Measurements from ENCODE around the gene THAP12.
A peak's percentile ranks its signal among the peaks of the same experiment; 100 is the strongest.

Gene THAP12

DNA sequence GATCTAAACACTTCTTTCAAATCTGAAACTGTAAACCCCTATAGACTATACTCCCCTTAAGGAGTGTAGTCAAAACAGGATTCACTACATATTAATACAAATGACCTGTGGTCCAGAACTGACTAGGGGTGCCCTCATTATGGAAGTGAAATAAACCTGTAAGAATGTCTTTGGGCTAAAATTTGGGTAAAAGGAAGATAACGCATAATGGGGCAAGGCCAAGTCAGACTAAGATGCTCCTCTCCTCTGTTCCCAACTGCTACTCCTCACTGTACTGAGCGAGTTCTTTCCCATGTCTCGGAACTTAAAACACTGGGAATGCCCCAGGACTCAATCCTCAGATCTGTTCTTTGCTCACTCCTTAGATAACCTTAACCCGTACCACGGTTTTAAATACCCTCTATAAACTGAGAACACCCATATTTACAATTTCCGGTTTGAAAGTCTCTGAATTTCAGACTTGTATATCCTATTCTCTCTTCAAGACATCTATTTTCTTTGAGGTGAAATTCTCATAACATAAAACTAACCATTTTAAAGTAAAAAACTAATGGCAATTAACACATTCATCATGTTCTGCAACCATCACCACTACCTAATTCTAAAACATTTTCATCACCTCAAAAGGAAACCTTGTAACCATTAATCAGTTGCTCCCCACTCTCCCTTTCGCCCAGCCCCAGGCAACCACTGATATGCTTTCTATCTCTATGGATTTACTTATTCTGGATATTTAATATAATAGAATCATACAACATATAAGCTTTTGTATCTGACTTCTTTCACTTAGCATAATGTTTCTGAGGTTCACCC, 4.0 kb downstream of the THAP12 start:
- no peak for DNase-seq (ENCODE audit: low read depth)

DNA sequence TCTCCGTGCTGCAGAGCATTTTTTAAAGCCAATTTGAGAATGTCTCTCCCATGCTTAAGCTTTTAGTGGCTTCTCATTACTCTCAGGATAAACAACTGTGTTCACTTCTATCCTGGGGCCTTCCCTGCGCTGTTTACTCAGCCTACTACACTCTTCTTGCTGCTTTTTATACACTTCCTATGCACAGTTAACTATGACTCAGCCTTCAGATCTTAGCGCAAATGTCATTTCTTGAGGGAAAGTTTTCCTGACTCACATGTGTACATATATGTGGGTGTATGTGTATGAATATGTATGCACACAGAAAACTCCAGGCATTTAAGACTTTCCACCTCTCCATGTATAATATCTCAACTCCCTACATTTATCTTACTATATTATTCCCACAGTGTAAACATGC, 9.8 kb downstream of the THAP12 start:
- no peak for DNase-seq (ENCODE audit: low read depth)

DNA sequence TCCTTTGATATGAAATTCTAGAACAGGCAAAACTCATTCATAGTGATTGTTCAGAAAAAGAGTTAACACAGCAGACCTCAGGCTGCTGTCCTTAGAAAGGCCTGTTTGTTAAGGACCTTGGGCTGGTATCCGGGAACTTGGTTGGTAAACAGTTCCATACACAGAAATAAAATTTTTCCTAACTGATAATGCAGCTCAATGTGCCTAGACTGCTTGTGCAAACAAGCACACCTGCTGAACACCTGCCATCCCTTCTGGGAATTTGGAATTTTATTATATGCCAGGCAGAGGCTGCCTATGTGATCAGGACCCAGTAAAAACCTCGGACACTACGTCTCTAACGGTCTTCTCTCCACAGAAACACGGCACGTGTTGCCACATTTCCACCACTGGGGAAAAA, 11.5 kb downstream of the THAP12 start:
- DNase-seq (ENCODE audit: low read depth): no peak

DNA sequence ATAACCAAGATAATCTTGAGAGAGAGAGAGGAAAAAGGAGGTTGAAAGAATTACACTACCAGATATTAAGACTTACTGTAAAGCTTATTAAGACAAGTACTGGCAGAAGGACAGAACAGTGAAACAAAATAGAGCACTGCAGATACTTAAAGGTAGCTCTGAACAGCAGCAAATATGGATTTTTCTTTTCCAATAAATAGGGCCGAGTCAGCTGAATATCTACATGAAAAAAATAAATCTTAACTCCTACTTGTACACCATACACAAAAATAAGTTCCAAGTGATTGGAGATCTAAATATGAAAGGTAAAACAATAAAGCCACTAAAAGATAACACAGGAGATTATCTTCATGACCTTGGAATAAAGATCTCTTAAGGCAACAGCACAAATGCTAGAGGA, 12.4 kb downstream of the THAP12 start:
- DNase-seq (ENCODE audit: low read depth): no peak

DNA sequence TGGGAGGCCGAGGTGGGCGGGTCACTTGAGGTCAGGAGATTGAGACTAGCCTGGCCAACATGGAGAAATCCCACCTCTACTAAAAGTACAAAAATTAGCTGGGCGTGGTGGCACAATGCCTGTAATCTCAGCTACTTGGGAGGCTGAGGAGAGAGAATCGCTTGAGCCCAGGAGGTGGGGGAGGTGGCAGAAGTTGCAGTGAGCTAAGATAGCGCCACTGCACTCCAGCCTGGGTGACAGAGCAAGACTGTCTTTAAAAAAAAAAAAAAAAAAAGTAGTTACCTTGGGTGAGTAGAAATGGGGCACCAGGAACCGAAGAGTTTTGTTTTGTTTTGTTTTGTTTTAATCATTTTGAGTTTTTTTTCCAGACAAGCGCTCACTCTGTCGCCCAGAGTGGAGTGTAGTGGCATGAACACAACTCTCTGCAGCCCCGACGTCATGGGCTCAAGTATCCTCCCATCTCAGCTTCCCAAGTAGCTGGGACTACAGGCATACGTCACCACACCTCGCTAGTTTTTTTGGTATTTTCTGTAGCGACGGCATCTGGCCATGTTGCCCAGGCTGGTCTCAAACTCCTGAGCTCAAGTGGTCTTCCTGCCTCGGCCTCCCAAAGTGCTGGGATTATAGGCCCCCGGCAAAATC, 15.8 kb downstream of the THAP12 start:
- DNase-seq (ENCODE audit: low read depth): no peak

DNA sequence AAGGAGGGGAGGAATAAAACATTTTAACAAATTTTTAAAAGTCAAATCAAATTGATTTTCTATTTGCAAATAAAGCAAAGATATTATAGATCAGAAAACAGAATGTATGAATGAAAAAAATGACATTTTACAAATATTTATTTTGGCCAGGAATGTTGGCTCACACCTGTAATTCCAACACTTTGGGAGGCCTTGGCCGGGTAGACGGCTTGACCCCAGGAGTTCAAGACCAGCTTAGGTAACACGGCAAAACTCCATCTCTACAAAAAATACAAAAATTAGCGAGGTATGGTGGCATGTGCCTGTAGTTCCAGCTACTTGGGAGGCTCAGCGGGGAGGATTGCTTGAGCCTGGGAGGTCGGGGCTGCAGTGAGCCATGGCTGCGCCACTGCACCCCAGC, 18.2 kb downstream of the THAP12 start:
- no peak for DNase-seq (ENCODE audit: low read depth)

DNA sequence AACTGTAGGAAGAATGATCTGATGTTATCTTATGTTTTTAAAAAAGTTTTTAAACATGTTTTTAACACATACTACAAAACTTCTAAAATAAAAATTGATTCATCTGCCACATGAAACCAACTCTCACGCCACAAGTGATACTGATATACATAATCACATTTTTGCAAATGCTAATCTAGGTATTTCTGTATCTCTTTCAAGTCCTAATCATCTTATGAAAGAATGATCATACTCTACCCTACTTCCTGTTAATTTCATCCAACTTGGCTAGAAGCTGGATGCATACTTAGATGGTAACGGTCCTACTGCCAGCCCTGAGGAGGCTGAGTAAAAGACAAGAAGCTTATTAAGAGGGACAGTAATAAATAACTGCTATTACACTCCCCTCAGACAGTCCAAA, 19.2 kb downstream of the THAP12 start:
- DNase-seq (ENCODE audit: low read depth): no peak

DNA sequence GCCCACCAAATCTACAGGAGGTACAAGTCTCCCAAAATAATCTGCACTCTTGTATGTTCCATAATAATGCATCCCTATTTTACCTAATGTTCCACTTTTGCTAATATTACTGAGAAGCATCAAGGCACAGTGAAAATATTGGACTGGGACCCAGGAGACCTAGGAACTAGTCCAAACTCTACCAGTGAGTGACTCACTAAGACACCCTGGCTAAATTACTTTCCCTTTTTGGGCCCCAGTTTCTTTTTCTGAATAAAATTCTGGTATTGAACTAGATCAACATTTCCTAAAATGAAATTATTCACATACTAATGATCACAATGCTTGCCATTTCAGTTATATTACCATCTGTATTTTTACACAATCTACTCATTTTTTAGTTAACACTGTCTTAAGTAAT, 19.6 kb downstream of the THAP12 start:
- DNase-seq (ENCODE audit: low read depth): no peak

DNA sequence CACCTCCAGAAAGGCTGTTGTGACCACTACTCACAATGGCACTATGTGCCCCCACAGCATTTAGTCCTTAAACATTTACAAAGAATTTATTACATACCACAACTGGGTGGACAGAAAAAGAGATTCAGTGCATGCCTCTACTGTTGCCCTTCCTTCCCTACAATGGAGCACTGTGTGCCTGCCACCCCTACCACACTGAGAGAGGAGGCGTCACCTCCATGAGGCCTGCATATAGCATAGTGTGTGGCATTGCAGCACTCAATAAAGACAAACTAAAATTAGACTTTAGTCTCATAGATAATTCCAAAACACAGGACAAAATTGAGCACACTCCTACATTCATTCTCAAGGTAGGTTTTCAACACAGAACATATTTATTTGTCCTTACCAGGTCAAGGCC, 25.8 kb downstream of the THAP12 start:
- no peak for DNase-seq (ENCODE audit: low read depth)

DNA sequence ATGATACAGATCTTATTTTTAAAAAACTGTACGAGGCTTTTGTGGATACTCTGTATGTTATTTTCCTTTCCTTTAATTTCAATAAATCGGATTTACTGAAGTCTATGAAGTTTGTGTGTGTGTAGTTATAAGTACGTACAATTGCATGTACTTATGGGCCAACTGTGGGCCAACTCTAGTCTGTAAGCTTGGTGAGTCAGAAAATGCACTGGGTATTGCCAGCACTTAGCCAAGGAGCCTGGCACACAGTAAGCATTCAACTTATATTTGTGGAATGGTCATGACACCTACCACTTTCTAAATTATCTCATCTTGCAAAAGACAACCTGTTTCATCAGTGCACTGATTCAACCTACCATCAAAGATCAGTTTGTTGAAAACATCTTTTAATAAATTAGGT, 32.6 kb downstream of the THAP12 start:
- DNase-seq (ENCODE audit: low read depth): no peak

DNA sequence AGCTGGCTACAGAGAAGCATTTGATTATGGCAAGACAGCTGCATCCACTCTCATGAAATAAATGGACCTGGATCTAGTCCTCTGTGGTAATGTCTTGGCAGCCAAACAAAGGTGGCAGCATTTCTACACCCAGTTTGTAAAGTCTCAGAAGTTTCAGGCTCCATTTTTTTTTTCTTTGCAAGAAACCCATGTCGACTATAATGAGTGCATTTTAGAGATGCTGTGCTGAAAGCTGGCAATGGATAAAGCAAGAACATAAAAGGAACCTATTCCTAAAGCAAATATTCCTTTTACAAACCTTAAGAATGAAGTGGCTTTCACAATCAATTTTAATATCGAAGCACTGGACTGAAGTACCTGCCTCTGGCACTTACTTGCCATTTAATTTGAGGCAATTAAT, 33.5 kb downstream of the THAP12 start:
- no peak for DNase-seq (ENCODE audit: low read depth)

DNA sequence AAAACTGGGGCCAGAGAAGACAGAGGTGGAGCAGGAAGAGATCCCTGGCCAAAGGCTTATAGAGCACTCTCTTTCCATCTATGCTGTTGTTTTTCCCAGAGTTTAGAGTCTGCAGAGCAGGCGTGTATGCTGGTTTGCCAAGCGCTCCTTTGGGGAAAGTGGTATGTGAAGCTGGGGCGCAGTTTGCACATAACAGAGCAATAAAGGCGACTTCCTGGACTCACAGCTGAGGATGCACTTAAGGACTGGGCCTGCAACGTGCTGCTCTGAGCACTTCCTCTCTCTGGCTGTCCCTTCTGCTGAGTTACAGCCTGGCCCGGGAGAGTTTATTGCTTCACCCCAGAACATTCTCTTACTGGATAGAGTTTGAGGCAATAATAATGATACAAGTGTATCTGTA, 41.7 kb downstream of the THAP12 start:
- no peak for DNase-seq (ENCODE audit: low read depth)

DNA sequence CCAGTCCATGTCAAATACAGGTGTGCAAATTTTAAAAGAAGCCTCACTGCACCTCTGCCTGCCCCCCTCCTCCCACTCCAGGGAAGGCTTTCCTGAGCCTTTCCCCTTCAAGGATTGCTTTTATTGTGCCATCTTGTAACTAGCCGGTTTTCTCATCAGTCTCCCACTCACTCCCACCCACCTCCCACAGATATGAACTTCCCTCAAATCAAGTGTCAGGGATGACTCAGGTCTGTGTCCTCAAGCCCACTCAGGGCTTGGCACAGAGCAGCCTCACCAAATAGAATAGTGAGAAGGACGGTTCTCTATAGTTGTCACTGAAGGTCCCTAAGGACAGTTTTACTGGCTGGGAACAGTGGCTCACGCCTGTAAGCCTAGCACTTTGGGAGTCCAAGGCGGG, 43.0 kb downstream of the THAP12 start:
- no peak for DNase-seq (ENCODE audit: low read depth)

DNA sequence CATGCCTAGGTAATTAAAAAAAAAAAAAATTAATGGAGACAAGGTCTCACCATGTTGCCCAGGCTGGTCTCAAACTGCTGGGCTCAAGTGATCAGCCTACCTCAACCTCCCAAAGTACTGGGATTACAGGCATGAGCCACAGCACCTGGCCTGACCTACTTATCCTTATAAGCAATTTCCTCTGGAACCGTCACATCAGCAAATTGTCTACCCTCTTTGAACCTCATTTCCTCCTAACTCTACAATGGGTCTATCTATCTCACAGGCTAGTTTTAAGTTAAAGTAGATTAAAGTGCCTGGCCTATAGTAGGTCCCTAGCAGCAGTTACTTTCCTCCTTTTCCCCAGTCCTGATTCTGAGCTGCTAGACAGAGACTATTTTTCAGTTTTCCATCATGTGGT, 43.5 kb downstream of the THAP12 start:
- no peak for DNase-seq (ENCODE audit: low read depth)

DNA sequence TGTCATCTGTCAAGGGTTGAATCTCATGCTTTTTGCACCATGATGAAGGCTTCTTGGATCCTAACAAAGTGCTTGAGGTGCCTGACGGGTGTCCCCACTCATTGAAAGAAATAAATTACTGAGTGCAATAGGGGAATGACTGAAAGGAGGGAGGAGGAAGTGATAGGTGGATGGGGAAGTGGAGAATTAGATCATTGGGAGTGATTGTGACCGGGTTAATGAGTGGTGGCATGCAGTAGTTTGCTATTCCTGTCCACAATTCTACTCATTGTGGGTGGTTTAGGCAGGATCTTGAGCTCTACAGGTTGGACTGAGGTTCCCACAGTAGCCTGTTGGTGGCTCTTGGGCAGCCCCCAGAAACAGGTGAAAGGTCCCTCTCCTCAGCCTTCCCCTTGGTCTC, 44.3 kb downstream of the THAP12 start:
- DNase-seq (ENCODE audit: low read depth): peak; percentile 40

DNA sequence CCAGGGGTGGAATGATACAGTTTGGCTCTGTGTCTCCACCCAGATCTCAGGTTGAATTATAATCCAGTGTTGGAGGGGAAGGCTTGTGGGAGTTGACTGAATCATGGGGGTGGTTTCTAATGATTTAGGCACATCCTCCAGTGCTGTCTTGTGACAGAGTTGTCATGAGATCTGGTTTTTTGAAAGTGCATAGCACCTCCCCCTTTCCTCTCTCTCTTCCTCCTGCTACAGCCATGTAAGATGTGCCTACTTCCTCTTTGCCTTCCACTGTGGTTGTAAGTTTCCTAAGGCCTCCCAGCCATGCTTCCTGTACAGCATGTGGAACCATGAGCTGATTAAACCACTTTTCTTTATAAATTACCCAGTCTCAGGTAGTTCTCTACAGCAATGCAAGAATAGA, 45.1 kb downstream of the THAP12 start:
- peak; percentile 75 for DNase-seq (ENCODE audit: low read depth)

DNA sequence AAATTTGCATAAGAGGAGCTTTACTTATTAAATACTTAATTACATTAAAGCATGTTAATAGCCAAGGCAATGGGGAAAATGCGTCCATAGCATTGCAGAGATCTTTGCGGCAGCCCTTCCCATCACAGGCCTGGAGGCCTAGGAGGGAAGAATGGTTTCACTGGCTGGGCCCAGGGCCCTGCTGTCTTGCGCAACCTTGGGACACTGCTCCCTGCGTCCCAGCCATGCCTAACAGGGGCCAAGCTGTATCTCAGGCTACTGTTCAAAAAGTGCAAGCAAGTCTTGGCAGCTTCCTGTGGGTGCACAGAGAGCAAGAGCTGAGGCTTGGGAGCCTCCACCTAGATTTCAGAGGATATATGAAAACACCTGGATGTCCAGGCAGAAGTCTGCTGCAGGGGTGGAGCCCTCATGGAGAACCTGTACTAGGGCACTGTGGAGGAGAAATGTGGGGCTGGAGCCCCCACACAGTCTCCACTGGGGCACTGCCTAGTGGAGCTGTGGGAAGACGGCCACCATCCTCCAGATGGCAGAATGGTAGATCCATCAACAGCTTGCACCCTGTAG, 46.0 kb downstream of the THAP12 start:
- DNase-seq (ENCODE audit: low read depth): no peak

DNA sequence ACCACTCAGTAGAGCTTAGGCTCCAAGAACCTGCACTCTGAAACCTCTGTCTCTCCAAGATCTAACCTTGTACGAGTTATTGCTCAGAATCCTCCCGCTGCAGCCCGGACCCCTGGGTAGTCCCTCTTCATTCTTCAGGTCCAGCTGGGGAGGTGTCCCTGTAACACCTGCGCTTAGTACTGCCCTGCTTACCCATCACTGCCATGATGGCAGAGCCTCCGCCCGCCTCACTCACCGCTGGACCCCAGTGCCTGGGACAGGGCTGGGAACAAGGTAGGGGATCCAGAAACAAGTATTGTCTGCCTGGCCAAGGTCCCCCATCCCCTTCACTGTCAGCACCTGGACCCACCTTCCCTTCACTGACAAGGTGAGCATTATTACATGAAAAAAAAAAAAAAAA, 50.3 kb downstream of the THAP12 start:
- no peak for DNase-seq (ENCODE audit: low read depth)

DNA sequence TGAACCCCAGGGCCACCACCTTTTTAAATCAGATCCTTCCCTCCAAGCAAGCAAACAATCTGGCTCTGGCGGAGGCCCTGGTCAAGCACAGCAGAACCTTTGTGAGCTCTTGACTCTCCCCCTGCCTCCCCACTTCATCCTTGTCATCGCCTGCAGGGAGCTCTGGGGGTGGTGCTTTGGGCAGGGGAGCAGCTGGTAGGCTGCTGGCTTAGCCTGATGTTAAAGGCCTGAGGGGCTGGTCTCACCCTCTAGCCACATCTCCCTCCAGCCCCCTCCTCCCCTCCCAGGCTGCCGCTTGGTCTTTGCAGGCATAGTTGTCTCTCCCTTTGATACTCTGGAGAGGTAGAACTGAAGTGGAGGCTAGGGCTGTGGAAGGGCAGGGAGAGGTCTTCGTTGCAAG, 50.9 kb downstream of the THAP12 start:
- DNase-seq (ENCODE audit: low read depth): no peak

DNA sequence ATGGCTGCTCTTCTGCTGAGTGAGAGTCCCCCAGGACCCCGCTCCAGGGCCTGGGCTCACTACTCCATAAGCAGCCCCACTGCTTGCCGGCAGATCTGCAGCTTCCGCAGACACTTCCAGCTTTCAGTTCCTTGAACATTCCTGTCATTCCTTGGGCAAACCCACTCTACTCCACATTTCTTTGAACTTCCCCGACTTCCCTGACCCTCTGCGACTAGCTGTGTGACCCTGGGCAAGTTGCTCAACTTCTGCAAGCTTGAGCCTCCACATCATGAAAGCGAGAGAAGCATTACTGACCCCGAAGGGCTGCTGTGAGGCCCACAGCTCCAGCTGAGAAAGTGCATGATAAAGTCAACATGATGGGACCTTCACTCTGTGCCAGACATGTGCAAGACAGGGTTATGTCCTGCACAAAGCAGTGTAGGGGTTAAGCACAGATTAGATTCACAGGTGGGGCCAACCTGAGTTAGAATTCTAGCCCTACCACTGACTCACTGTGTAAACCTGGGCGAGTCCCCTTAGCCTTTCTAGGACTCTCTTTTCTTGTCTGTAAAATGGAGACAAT, 51.8 kb downstream of the THAP12 start:
- DNase-seq (ENCODE audit: low read depth): no peak

DNA sequence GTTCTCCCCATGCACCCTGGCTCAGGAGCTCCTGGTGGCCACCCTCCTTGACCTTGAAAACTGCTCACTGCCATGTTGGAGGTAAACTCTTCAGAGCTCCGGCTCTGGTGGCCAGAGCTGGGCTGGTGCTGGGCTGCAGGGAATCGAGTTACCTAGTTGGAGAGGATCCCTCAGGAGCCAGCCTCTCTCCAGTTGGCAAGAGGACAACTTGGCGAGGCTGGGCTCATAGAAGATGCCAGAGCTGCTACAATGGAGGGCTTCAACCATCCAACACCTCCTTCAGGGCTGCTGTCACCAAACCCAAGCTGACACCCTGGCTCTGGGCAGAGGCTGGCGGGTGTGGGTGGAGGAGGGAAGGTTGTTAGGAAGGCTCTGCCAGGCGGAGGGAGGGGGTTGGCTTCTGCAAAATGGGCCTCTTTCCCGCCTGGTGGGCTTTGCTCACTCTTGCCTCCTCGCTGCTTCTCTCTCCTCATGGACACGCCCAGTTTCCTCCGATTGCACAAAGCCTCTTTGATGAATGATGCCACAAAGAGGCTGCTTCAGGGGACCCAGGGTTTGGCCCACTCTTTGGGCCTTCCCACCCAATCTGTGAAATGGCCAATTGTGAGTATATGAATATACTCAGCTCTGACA, 53.1 kb downstream of the THAP12 start:
- no peak for DNase-seq (ENCODE audit: low read depth)

DNA sequence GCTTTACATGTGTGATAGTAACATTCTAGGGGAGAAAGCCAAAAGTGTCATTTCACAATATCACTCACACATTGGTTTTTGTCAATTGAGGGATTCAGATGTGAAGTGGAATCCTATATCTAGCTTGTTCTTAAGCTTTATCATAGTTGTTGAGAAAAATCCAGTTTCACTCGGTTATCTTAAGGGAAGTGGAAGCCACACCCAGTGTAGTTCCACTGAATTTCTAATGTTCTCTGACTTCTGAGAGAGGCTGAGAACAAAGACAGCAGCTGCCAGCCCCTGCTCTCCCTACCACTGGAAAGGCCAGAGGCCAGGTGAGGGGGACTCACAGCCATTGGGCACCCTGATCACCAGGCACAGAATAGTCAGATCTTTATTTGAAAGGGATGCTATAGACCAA, 53.7 kb downstream of the THAP12 start:
- no peak for DNase-seq (ENCODE audit: low read depth)

DNA sequence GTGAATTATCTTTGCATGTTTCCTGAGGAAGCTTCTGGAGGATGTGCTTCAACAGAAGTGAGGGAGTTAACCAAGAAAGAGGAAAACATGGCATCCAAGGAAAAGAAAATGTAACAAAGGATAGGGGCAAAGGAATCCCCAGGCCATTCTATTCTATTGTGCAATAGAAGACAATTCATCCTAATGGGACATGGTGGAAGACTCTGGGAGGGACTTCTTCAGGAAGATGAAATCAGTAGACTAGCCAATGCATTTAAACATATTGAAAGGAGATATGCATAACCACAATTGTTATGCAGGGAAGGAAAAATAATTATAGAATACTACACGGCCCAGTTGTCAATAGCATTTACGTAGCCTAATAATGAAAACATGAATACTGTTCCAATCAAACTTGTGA, 55.7 kb downstream of the THAP12 start:
- no peak for DNase-seq (ENCODE audit: low read depth)

All from CMK (cell line).